CD14-positive monocyte (primary cell): ENCODE data around the gene FIGN. TPM values are rescaled to one million over a fixed set of nuclear protein-coding genes. Genes with fewer than 3 reads are reported as not detected.

Experiments
- DNase-seq, 3 donors: peaks; one replicate each; pipeline ENCODE4 v3.0.0-alpha.2; 2011 to 2022
- H2AFZ ChIP-seq: 2 replicates; pipeline ENCODE4 v1.6.0; 2012; ENCODE audit warnings: mild to moderate bottlenecking, low read depth, low read length, inconsistent platforms; ENCODE audit not compliant: insufficient read depth, poor library complexity, severe bottlenecking
- H3K27ac ChIP-seq, 2 donors: 1 replicate in 1 of 2; 2 replicates in 1 of 2; pipeline ENCODE4 v1.5.1; 2012 to 2013; ENCODE audit warnings: low read length in 2 of 2, control low read depth in 1 of 2, inconsistent platforms in 1 of 2, low read depth in 1 of 2, mild to moderate bottlenecking in 1 of 2
- H3K27me3 ChIP-seq, 2 donors: one replicate each; pipeline versions ENCODE4 v1.6.0 to v1.6.1; 2011 to 2013; ENCODE audit warnings: low read length in 2 of 2; ENCODE audit not compliant: control insufficient read depth in 2 of 2, insufficient read depth in 2 of 2
- H3K36me3 ChIP-seq, 2 donors: replicated peaks in 1 of 2; 1 replicate in 1 of 2; 2 replicates in 1 of 2; pipeline versions ENCODE4 v1.5.1 to v1.6.1; 2012 to 2013; ENCODE audit warnings: low read length in 2 of 2, control low read depth in 1 of 2, inconsistent platforms in 1 of 2, mild to moderate bottlenecking in 1 of 2; ENCODE audit not compliant: insufficient read depth in 2 of 2, control insufficient read depth in 1 of 2
- H3K4me1 ChIP-seq, 2 donors: 1 replicate in 1 of 2; 2 replicates in 1 of 2; pipeline versions ENCODE4 v1.5.1 to v1.6.1; 2012 to 2013; ENCODE audit warnings: low read length in 2 of 2, control low read depth in 1 of 2, inconsistent platforms in 1 of 2, mild to moderate bottlenecking in 1 of 2, moderate library complexity in 1 of 2; ENCODE audit not compliant: insufficient read depth in 2 of 2, control insufficient read depth in 1 of 2
- H3K4me2 ChIP-seq: replicated peaks from 2 replicates; pipeline ENCODE3; 2012; ENCODE audit warnings: low read length, moderate library complexity, mild to moderate bottlenecking; ENCODE audit not compliant: poor library complexity, severe bottlenecking; ENCODE audit errors: extremely low read depth
- H3K4me3 ChIP-seq, 3 experiments: fragments of 200-600 bp in 1 of 3; sonication (generic) in 1 of 3; replicated peaks in 1 of 3; 1 replicate in 2 of 3; 2 replicates in 1 of 3; pipeline ENCODE4 v1.5.1; 2011 to 2013; ENCODE audit warnings: low read length in 3 of 3, mild to moderate bottlenecking in 3 of 3, control low read depth in 2 of 3, low read depth in 2 of 3, inconsistent platforms in 1 of 3, moderate library complexity in 1 of 3
- H3K79me2 ChIP-seq: 2 replicates; pipeline ENCODE4 v1.6.0; 2012; ENCODE audit warnings: mild to moderate bottlenecking, control low read depth, inconsistent platforms, low read length, moderate library complexity; ENCODE audit not compliant: insufficient read depth
- H3K9ac ChIP-seq: 2 replicates; pipeline ENCODE4 v1.6.0; 2017; ENCODE audit warnings: low read length, mild to moderate bottlenecking; ENCODE audit not compliant: insufficient read depth, poor library complexity, severe bottlenecking
- H3K9me3 ChIP-seq, 2 donors: replicated peaks in 1 of 2; 1 replicate in 1 of 2; 2 replicates in 1 of 2; pipeline versions ENCODE4 v1.5.1 to v1.6.1; 2012 to 2013; ENCODE audit warnings: low read length in 2 of 2, control low read depth in 1 of 2; ENCODE audit not compliant: control insufficient read depth in 1 of 2, insufficient read depth in 1 of 2
- H4K20me1 ChIP-seq: 2 replicates; pipeline ENCODE4 v1.6.0; 2012; ENCODE audit warnings: mild to moderate bottlenecking, low read length, control low read depth, moderate library complexity; ENCODE audit not compliant: insufficient read depth
- H3K27ac Mint-ChIP-seq, 7 donors: one replicate each; pipeline ENCODE4 v1.8.0; 2020; ENCODE audit warnings: mild to moderate bottlenecking in 7 of 7, mixed read lengths in 7 of 7, moderate library complexity in 6 of 7, inconsistent platforms in 2 of 7
- H3K27me3 Mint-ChIP-seq, 3 donors: one replicate each; pipeline ENCODE4 v1.8.0; 2021 to 2022; ENCODE audit warnings: low read depth in 3 of 3, mild to moderate bottlenecking in 3 of 3, mixed read lengths in 3 of 3, moderate library complexity in 3 of 3, inconsistent platforms in 1 of 3
- H3K36me3 Mint-ChIP-seq, 2 donors: one replicate each; pipeline ENCODE4 v1.8.0; 2020; ENCODE audit warnings: mixed read lengths in 2 of 2, inconsistent platforms in 1 of 2, mild to moderate bottlenecking in 1 of 2
- H3K4me1 Mint-ChIP-seq: one replicate; pipeline ENCODE4 v1.8.0; 2020; ENCODE audit warnings: mild to moderate bottlenecking, mixed read lengths
- H3K4me3 Mint-ChIP-seq, 2 donors: one replicate each; pipeline ENCODE4 v1.8.0; 2020; ENCODE audit warnings: mild to moderate bottlenecking in 2 of 2, mixed read lengths in 2 of 2, moderate library complexity in 1 of 2
- H3K9me3 Mint-ChIP-seq, 7 donors: one replicate each; pipeline ENCODE4 v1.8.0; 2020 to 2022; ENCODE audit warnings: mixed read lengths in 7 of 7, mild to moderate bottlenecking in 6 of 7, moderate library complexity in 6 of 7, inconsistent platforms in 2 of 7
- CTCF ChIP-seq: fragments of 200-600 bp; IDR thresholded peaks from one replicate; pipeline ENCODE4 v1.8.0; 2022; ENCODE audit warnings: antibody characterized with exemption, mild to moderate bottlenecking
- WGBS: methylation state at CpG from one replicate; pipeline ENCODE4 v1.1.5; 2013; ENCODE audit warnings: missing lambda C conversion rate; ENCODE audit not compliant: insufficient coverage; 5-methylcytosine and 5-hydroxymethylcytosine counted together
- intact Hi-C, 2 donors: fragments of 100-400 bp; cut with micrococcal nuclease; formaldehyde crosslinking; loops; one replicate each; pipeline versions ENCODE4 v1.15.0 to v1.15.1; 2023
- polyA plus RNA-seq, 3 donors: library from polyadenylated mRNA; depleted of rRNA in 1 of 3; unstranded in 2 of 3; stranded (reverse) in 1 of 3; fragments of 300-500 nt in 2 of 3; fragments of >200 nt in 1 of 3; fragmentation: Illumina TruSeq in 2 of 3; gene quantifications; 1 replicate in 2 of 3; 2 replicates in 1 of 3; pipeline ENCODE4 v1.2.3, GENCODE V29; 2012 to 2021

Gene FIGN
- polyA plus RNA-seq, 3 donors: not detected

DNA sequence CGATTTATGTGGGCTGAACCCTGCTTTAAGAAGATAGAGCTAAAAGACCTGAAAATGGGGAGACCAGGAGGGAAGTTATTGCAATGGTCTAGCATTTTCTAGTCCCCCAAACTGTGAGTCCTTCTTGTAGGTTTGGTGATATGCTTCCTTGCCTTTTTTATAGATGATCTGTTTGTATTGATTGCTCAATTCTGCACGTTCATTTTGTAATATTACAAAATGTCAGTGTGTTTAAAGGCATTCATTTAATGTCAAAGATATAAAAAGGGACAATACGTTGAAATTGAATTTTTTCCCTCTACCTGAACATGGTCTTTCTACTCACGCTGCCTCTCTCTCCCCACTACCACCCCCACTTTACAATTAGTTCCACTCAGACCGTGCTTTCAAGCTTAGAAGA, 5.6 kb upstream of the FIGN start:
- Histone ChIP-seq H3K27me3 (peaks cover 11 to 25% of the 10 kb centered on the region in 2 donors), H3K27ac (no peak overlapping the region), H3K9me3 (peaks cover 0 to 8% of the 10 kb centered on the region in 2 donors), H3K4me1 (no peaks in the 10 kb centered on the region), H3K4me3 (no peak overlapping the region), H3K4me2 (no peak overlapping the region), H3K9ac (no peak overlapping the region), H4K20me1 (no peaks in the 10 kb centered on the region), H3K36me3 (no peaks in the 10 kb centered on the region), H3K79me2 (no peaks in the 10 kb centered on the region), H2AFZ (no peak overlapping the region)
- WGBS: 90% methylated on average over 2 of the region's 5 CpGs
- no peak overlapping the region for H3K4me3 Mint-ChIP-seq
- no peaks in the 10 kb centered on the region for H3K36me3 Mint-ChIP-seq
- no peak for DNase-seq
- H3K27me3 Mint-ChIP-seq: peaks cover 18 to 27% (median 18%) of the 10 kb centered on the region in 3 donors
- H3K27ac Mint-ChIP-seq: no peak overlapping the region
- H3K9me3 Mint-ChIP-seq: peaks cover 0 to 4% (median 0%) of the 10 kb centered on the region in 7 donors
- intact Hi-C loops: no loop called here
- no peak for TF ChIP-seq CTCF
- H3K4me1 Mint-ChIP-seq: no peaks in the 10 kb centered on the region

DNA sequence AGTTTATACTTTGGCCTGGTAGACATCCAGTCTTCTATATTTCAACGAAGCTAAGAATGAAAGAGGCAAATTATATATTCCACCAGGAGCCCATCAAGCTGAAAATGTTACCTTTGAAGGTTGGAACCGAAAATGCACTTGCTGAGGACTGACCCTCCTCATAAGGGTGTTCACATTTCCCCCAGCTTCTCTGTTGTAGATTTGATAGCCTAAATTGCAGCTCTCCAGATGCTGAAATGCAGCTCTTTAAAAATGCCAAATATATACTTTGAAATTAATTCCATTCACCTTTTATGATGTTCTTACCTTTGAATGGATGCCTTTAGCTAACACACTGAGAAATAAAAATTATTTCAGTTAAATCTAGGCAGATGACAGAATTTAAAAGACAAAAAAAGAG, 1.8 kb upstream of the FIGN start:
- H2AFZ ChIP-seq: no peak overlapping the region
- peak overlapping the region in 1 of 2 donors; percentile 63 for H3K4me3 Mint-ChIP-seq
- no peaks in the 10 kb centered on the region for H4K20me1 ChIP-seq
- peaks cover 4% of the 10 kb centered on the region for H3K4me1 Mint-ChIP-seq
- H3K36me3 ChIP-seq: no peaks in the 10 kb centered on the region
- H3K9me3 ChIP-seq: peaks cover 0 to 17% of the 10 kb centered on the region in 2 donors
- TF ChIP-seq CTCF: no peak
- WGBS: no CpG with 5 or more reads among the region's 2 CpGs
- H3K36me3 Mint-ChIP-seq: peaks cover 0 to 2% of the 10 kb centered on the region in 2 donors
- H3K9ac ChIP-seq: no peak overlapping the region
- no peak overlapping the region for H3K27ac ChIP-seq
- peaks cover 43 to 56% (median 53%) of the 10 kb centered on the region in 3 donors for H3K27me3 Mint-ChIP-seq
- intact Hi-C loops: no loop called here
- no peak overlapping the region for H3K4me3 ChIP-seq
- peaks cover 0 to 9% (median 6%) of the 10 kb centered on the region in 7 donors for H3K9me3 Mint-ChIP-seq
- no peaks in the 10 kb centered on the region for H3K79me2 ChIP-seq
- no peak for DNase-seq
- H3K27ac Mint-ChIP-seq: no peak overlapping the region
- no peak overlapping the region for H3K4me2 ChIP-seq
- peaks cover 0 to 3% of the 10 kb centered on the region in 2 donors for H3K4me1 ChIP-seq
- H3K27me3 ChIP-seq: peaks cover 31 to 61% of the 10 kb centered on the region in 2 donors
